ENCODE data around the gene RESP18.

- TF ChIP-seq, protein P1, sequence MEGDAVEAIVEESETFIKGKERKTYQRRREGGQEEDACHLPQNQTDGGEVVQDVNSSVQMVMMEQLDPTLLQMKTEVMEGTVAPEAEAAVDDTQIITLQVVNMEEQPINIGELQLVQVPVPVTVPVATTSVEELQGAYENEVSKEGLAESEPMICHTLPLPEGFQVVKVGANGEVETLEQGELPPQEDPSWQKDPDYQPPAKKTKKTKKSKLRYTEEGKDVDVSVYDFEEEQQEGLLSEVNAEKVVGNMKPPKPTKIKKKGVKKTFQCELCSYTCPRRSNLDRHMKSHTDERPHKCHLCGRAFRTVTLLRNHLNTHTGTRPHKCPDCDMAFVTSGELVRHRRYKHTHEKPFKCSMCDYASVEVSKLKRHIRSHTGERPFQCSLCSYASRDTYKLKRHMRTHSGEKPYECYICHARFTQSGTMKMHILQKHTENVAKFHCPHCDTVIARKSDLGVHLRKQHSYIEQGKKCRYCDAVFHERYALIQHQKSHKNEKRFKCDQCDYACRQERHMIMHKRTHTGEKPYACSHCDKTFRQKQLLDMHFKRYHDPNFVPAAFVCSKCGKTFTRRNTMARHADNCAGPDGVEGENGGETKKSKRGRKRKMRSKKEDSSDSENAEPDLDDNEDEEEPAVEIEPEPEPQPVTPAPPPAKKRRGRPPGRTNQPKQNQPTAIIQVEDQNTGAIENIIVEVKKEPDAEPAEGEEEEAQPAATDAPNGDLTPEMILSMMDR (IDR thresholded peaks at IDR 0.05; ENCODE audit: poor library complexity, severe bottlenecking), result peak; percentile 96
- no peak for TF ChIP-seq EP300 (conservative IDR thresholded peaks at IDR 0.05; ENCODE audit: poor library complexity, severe bottlenecking)
- no peak for TF ChIP-seq EZH2 (IDR thresholded peaks at IDR 0.05; ENCODE audit: borderline replicate concordance, insufficient read depth, low read length, poor library complexity, severe bottlenecking)
- peak; percentile 77 for TF ChIP-seq RAD21 (conservative IDR thresholded peaks at IDR 0.05)
- TF ChIP-seq POLR2AphosphoS5 (IDR thresholded peaks at IDR 0.05), result no peak
- TF ChIP-seq REST (IDR thresholded peaks at IDR 0.05; ENCODE audit: borderline replicate concordance), result no peak
- peak; percentile 52 for TF ChIP-seq MXI1 (conservative IDR thresholded peaks at IDR 0.05; ENCODE audit: poor library complexity, severe bottlenecking)
- TF ChIP-seq SMC3 (conservative IDR thresholded peaks at IDR 0.05; ENCODE audit: poor library complexity), result peak; percentile 90
Measured at GRCh38 chr2:219294356-219295351, 37.9 kb downstream of the RESP18 start.
